Measurements from ENCODE around the gene TIMM8B.

- TF ChIP-seq POLR2A (IDR thresholded peaks at IDR 0.05; ENCODE audit: low read depth, low read length): no peak
- no peak for TF ChIP-seq TAF1 (IDR thresholded peaks at IDR 0.05; ENCODE audit: low read depth, low read length)
- no peak for TF ChIP-seq POLR2AphosphoS5 (IDR thresholded peaks at IDR 0.05; ENCODE audit: low read depth, low read length)
- TF ChIP-seq POU2F2 (IDR thresholded peaks at IDR 0.05; ENCODE audit: low read depth, low read length): no peak
- no peak for TF ChIP-seq SPI1 (IDR thresholded peaks at IDR 0.05; ENCODE audit: low read depth, low read length)
Observed at GRCh38 chr11:112057170-112057569, 29.4 kb downstream of the TIMM8B start.
